ENCODE measurements around the gene CABP1. TPM values are rescaled to one million over a fixed set of nuclear protein-coding genes. Genes with fewer than 3 reads are reported as not detected.

CABP1 gene
- total and polyA plus RNA-seq, 12 donors, result 1.3 to 12.0 (median 3.4) TPM

GRCh38 chr12:120650233-120650690 lies 9.8 kb downstream of the CABP1 start:
- no peak for TF ChIP-seq CTCF (IDR thresholded peaks at IDR 0.05)
- WGBS, 2 donors, result 43 to 61% methylated on average over 12 of the region's 12 CpGs
- Histone ChIP-seq H3K27me3 (peaks cover 0 to 32% (median 5%) of the 10 kb centered on the region in 7 donors), H3K4me1 (peaks cover 12 to 62% (median 52%) of the 10 kb centered on the region in 9 donors), H3K27ac (peak overlapping the region; percentile 56 to 85 (median 68)), H3K4me3 (peak overlapping the region; percentile 1 to 57 (median 48)), H3K36me3 (no peaks in the 10 kb centered on the region), H3K9me3 (no peaks in the 10 kb centered on the region)
- intact Hi-C loops (cut with DNase I), result loop anchor here in 2 of 10 donors (5.0 kb wide), 1 partner anchor 37 kb away; the partner anchor contains the start of gene MLEC (in 2 of the 2)
- no peak for ATAC-seq
- no peak for DNase-seq

DNA sequence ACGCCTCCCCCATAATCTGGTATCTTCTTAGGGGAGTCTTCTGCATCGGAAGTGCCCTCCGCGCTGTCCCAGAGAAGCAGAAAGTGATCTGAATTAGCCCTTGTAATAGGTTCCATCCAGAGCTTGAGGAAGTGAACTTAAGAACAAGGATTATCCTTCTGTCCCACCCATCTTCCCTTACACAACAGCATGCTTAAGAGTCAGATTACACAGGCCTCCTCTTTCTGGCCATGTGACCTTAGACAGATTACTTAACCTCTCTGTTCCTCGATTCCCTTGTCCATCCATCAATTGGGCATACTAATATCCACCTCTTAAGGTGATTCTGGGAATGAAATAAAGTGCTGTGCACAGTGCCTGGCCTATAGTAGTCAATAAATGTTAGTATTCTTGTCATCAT lies 11.4 kb downstream of the CABP1 start:
- peaks cover 12 to 66% (median 52%) of the 10 kb centered on the region in 9 donors for H3K4me1 ChIP-seq
- peaks cover 0 to 16% (median 0%) of the 10 kb centered on the region in 7 donors for H3K27me3 ChIP-seq
- H3K27ac ChIP-seq, result peak overlapping the region in 7 of 10 donors; percentile 56 to 85 (median 68)
- WGBS, 2 donors, result 55 to 68% methylated on average over 5 of the region's 5 CpGs
- ATAC-seq (peak in 1 of 8 donors; percentile 18), DNase-seq (no peak)
- no peaks in the 10 kb centered on the region for H3K9me3 ChIP-seq
- no peak for TF ChIP-seq CTCF (IDR thresholded peaks at IDR 0.05)
- intact Hi-C loops (cut with DNase I), result loop anchor here in 2 of 10 donors (5.0 kb wide), 1 partner anchor 35 kb away; the partner anchor contains the start of gene MLEC (in 2 of the 2)
- H3K36me3 ChIP-seq, result peaks cover 0 to under 1% (median 0%) of the 10 kb centered on the region in 9 donors
- H3K4me3 ChIP-seq, result peak overlapping the region in 8 of 10 donors; percentile 44 to 57 (median 52)

DNA sequence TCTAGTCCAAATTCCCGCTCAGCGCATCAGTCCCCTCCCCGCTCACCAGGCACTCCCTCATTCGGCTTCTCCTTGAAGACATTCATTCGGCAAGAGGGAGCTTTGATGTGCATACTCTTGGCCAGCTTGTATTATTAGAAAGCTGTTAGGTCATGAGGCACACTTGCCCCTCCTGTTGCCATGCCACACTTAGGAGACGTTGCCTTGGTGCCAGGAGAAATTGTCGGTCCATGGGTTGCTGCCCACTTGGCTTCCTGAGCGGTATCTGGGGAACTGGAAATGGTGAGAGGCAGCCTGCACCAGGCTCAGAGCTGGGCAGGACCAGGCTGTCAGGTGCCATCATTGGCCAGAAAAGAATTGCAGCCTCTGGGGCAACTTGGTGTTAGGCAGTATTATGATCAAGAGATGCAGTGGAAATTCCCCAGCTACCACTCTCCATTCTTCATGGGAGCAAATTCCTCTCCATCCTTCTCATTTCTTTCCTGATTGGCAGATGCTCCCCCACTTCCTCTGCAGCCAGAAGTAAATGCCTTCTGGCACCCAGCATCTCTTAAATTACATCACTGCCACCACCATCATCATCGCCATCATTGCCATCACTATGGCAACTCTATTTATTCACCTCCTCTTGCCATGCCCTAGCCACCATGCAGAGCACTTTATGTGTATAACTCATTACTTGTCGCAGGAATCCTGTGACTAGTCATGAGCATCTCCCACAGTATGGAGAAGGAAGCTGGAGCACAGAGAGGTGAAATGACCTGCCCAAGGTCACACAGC lies 12.4 kb downstream of the CABP1 start:
- intact Hi-C loops (cut with DNase I), result loop anchor here in 2 of 10 donors (5.0 kb wide), 1 partner anchor 34 kb away; the partner anchor contains the start of gene MLEC (in 2 of the 2)
- peak overlapping the region in 9 of 10 donors; percentile 2 to 85 (median 79) for H3K27ac ChIP-seq
- WGBS, 2 donors, result 55 to 73% methylated on average over 10 of the region's 10 CpGs

More for the DNA sequence above, 12.4 kb downstream of the CABP1 start:
- H3K4me3 ChIP-seq, result no peak overlapping the region
- ATAC-seq (no peak), DNase-seq (no peak)
- peaks cover 0 to 16% (median 0%) of the 10 kb centered on the region in 7 donors for H3K27me3 ChIP-seq
- H3K4me1 ChIP-seq, result peaks cover 12 to 66% (median 48%) of the 10 kb centered on the region in 9 donors
- no peak for TF ChIP-seq CTCF (IDR thresholded peaks at IDR 0.05)
- H3K36me3 ChIP-seq, result peaks cover 0 to 7% (median 0%) of the 10 kb centered on the region in 9 donors
- H3K9me3 ChIP-seq, result no peaks in the 10 kb centered on the region

All from heart right ventricle (tissue), 16 donors.